ENCODE measurements around the gene CPE.

The CPE gene

DNA sequence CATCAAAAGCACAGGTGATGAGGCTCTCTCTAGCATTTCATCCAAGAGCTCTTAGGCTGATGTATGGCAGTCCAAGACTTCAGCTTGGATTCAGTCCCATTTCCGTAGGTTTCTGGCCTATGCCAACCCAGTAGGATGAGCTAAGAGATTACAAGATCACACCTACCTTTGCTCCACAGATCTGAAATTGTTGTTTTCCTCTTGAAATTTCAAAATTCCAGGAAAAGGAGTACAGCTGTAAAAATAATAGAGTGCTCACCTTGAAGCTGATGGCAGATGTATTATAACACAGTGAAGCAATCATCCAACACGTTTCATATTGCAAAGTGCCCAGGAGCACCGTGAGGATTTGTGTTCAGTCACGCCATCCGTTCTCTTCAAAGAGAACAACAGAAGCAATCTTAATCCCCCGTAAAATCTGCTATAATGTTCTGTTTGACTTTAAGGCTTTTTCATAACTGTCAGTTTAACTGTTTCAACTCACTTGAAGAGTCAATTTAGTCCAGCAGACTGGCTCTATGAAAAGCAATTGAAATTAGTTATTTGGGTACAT lies 137.5 kb downstream of the CPE start:
- DNase-seq = no peak

DNA sequence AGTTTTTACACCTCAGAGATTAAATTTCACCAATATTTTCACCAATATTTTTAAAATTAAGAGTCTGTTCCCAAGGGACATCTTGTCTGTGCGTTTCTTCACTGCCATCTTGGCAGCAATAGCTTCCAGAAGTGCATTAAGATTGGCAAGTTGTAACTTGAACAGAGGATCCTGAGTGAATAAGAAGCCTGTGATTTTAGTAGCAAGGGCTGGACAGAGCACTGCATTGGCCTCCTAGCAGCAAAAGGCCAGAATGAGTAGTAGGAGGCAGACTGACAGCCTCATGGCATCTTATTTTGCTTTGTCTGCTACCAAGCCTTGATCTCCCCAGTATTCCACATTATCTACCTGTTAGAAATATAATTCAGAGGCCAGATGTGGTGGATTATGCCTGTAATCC lies 138.4 kb downstream of the CPE start:
- no peak for DNase-seq

DNA sequence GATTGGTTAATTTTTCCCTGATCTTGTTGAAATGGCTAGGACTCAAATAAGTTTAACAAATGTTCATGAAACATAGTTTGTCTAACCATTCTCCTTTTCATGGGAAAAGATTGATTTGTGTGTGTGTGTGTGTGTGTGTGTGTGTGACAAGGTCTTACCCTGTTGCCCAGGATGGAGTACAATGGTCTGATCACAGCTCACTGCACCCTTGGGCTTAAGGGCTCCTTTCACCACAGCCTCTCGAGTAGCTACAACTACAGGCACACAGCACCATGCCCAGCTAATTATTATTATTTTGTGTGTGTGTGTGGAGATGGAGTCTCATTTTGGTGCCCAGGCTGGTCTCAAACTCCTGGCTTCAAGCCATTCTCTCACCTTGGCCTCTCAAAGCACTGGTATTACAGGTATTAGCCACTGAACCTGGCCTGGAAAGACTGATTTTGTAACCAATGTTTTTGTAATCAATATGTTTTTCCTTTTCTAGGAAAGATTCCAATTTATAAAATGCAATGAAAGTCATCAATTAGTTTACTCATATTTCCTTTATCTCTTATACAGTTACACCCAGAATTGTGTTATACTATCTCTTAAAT lies 139.3 kb downstream of the CPE start:
- no peak for DNase-seq

DNA sequence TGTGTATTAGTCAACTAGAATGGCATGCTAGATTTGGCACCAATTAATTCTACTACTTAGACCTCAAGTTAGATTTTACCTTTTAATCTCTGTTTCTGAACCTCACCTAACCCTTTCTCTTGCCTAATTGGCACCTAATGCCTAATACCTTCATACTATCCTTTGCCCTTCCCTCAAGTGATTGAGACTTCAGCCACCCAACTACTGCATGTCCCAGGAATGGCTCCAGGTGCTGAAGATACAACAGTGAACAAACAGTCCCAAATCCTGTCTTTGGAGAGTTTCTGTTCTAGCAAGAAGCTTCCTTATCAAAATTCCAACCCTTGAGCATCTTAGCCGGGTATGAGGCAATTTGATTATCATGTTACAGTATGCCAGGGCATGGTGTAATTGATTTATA lies 139.9 kb downstream of the CPE start:
- no peak for DNase-seq

DNA sequence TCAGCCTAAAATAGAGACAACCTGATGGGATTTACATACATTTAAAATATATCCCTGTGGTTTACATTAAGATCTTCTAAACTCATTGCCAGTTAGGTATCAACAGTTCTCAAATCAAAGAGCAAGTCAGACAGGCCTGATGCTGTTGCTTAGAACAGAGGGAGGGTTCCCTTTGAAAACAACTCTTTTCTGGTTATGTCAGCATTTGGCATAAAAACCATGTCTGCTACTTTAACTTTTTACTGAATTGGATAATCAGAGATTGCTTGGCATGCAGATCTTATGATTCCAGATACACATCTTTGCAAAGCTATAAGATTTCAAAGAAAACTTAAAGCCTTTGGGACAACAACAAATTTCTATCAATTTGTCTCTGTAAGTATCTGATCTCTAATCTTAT lies 140.8 kb downstream of the CPE start:
- DNase-seq = no peak

DNA sequence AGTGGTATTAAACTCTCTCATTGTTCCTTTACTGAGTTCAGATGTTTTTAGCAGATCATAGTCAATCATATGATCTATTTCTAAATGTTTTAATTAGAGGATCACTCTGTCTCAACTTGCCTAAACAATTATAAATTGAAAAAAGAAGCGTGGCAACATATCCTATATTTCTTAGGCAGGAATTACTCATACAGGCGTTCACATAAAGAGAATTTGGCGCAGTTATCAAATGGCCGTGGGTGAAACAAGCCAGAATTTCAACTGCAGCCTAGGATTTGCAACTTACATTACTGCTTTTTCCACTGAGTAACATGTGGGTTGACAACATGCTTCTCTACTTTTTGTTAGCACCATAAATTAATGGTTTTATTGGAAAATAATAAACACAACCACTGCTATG lies 141.3 kb downstream of the CPE start:
- DNase-seq = no peak

DNA sequence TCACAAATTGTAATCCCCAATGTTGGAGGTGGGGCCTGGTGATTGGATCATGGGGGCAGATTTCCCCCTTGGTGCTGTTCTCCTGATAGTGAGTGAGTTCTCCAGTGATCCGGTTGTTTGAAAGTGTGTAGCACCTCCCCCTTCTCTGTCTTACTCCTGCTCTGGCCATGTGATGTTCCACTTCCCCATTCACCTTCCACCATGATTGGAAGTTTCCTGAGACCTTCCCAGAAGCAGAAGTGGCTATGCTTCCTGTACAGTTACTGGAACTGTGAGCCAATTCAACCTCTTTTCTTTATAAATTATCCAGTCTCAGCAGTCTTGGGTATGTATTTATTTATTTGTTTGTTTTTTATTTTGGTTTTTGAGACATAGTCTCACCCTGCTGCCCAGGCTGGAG lies 143.2 kb downstream of the CPE start:
- no peak for DNase-seq

DNA sequence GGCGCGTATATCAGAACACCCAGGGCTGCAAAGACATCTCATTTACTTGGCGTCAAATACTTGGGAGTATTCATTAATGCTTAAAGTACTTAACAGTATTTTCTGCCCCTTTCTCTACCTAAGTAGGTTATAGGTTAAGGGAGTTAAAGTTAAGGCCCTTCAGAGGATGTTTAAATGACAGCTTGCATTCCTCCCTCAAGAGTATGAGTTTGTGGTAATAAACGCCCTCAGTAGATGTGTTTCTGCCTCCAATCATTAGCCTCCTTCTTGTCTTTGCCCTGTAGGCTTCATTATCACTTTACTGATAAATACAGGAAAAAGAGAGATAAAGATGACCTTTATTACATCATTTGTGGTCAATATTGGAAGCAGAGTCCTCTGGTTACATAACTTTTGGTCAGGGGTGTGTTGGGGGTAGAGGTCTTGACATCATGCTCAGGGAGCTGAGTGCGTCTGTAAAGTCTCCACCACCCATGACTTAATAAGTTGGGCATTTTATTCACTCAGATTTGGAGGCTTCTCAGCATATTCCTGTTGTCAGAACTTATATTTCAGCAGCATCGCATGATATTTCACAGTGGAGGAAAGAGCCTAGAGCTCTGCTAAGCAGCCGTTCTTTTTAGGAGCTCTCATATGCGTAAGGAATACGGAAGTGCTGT lies 145.9 kb downstream of the CPE start:
- DNase-seq = no peak

DNA sequence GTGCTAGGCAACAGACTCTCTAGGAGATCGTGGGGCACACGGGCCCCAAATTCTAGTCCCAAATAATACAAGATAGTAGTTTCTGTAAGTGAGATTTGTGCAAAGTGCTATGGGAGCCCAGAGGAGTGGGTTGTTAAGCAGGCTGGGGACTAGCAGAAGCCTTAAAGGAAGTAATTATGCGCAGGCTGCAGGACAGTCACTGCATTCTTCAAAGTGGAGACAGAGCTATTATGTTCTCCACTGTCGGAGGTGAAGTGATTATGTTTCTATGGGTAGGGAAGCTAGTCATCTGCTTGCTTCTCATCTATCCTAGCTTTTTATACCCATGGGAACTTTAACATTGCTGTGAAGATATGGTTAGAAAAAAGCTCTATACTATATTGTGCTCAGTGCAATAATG lies 154.2 kb downstream of the CPE start:
- DNase-seq = no peak

DNA sequence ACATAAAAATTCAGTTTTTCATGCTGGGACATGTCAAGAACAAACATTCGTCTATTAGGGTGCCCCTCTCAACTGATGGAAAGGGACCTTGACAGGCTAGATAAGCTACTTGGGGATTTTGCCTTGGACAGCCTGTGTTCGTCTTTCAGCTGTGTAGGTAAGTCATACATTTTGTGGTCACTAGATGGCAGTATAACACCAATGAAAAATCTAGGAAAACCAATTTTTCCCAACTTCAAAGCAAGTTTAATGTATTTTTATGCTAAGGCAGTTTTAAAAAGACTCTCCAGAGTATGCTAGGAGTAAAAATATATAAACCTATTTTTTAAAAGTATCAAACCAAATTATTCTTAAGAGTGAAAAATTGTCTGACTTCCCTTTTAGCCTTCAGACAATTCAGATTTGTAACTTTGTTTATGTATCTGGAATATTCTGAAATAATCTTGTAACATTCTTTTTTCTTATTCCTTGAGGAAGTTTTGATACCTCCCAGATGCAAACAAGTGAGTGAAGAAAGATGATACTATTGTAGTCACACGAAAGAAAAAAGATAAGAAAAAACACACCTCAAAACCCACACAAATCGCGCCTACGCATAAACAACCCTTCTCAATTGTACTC lies 158.3 kb downstream of the CPE start:
- DNase-seq = no peak

DNA sequence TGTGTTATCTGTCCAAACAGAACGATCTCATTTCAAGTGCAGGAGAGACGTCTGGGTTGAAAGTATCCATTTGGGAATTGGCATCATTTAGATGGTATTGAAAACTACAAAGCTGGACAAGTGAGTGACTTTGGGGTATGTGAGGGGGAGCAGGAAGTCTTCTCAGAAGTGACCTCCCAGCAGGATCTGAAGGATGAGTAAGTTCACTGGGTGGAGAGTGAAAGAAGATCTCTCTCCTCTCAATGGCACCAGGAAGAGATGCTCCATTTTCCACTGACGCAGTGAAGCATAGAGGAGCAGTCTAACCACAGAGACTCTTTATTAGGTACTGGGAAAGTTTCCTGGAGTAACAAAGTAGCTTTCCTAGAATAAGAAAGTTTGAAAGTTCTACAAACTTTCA lies 161.0 kb downstream of the CPE start:
- DNase-seq = no peak

DNA sequence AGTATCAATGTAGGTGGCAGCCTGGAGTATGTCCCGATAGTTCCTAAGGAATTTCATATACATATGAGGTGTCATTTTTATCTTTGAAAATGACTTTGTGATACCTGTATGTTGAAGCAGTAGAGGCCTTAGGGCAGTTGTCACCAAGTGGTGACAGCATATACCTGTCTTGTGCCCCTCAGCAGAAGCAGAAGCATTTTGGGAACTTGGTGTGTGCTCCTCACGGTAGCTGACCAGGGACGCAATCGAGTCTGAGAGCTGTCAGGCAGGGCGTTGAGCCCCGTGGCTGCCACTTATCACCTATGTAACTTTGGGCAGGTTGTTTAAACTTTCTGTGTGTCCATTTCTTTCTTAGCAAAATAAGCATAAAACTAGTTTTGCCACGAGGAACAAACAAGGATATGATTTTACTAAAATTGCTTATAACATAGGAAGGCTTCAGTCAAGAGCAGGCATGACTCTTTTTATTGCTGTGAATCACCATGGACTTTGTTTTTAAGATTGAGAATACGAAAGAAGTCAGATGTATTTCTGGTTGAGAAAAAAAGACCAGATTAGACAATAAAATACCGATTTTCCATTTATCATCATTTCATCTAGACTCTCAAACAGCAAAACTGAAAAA lies 161.5 kb downstream of the CPE start:
- DNase-seq = no peak

DNA sequence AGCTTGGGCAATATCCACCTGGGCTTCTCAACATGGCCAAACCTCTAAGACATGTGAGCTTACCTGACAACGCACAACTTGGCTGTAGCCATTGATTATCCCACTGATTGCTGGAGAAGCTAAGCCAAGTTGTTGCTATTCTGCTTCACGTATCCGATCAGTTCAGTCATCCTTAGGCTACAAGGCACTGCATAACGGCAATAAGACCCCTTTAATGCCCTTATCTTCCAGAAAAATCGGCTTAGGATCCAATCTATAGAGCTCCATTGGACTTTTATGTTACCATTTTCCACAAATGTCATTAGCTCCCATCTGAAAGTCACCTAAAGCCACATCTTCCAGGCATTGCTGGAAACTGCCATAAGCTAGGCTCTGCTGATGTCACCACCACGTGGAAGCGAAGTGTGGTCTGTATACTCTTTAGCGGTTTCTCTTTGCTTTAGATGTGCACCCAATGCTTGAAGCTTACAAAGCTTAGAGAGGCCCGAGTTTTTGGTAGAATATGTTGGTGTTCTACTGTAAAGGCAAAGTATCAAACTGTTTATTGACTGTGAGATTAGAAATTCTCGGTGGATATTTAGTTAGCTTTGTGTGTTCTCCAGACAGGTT lies 163.1 kb downstream of the CPE start:
- no peak for DNase-seq

DNA sequence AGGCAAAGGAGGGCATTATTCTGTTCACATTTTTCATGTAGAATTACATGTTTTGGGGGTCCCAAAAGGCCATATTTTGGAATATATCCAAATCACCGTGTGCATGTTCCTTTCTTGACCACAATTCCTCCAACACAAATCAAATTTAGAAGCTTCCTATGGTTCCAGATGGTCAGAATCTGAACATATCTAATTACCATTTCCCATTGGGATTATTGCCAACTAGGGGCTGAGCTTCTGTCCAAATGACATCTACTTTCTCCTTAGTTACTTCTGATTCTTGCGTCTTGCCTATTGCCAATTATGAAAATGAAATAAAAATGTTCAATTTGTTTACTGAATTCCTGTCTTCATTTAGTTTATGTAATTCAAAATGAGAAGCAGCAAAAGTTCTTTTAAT lies 163.7 kb downstream of the CPE start:
- DNase-seq = no peak

Measured in activated CD8-positive, alpha-beta memory T cell treated with anti-CD3 and anti-CD28 coated beads, Interleukin-2, amount 50 U/mL, for 4 hours (primary cell).